HL-60 (cell line): ENCODE measurements around the gene ERCC4.

Source experiments
- POLR2AphosphoS5 ChIP-seq: IDR thresholded peaks from 2 replicates; pipeline ENCODE4 v1.6.1; 2012; ENCODE audit warnings: low read depth
- TF ChIP-seq, protein P1 (sequence below): IDR thresholded peaks from one replicate; pipeline ENCODE4 v1.5.1; 2011; ENCODE audit warnings: low read length, control low read depth, inconsistent platforms; ENCODE audit not compliant: insufficient read depth

DNA sequence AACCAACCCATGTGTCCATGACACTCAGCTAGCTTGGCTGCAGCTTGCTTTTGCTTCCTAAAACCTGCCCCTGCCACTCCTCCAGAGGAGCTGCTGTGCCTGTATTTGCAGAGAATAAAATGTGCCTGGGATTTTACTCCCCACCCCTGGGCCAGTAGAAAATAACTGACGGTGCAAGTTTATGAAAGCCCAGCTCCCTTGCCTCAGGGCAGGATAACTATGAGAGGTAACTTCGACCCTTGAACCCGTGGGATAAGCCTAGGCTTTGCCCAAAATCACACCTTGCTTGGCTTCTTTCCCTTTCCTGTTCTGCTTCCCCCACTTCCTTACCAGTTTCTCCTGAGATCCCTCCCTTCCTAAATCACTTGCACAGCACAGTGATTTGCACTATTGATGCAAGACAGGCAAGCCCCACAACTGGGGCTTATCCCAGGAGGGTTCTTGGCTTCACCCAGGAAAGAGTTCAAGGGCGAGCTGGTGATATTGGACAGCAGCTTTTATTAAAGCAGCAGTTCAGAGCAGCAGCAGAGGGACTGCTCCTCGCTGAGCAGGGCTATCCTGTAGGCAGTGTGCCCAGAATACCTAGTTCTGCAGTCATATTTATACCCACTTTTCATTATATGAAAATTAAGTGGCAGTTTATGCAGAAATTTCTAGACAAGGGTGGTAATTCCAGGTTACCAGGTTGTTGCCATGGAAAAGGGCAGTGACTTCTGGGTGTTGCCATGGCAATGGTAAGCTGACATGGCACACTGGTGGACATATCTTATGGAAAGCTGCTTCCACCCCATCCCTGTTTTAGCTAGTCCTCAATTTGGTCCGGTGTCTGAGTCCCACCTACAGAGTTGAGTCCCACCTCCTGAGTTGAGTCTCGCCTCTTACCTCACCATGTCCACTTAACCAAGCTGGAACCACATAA, 6.3 kb upstream of the ERCC4 start:
- TF ChIP-seq, protein P1, sequence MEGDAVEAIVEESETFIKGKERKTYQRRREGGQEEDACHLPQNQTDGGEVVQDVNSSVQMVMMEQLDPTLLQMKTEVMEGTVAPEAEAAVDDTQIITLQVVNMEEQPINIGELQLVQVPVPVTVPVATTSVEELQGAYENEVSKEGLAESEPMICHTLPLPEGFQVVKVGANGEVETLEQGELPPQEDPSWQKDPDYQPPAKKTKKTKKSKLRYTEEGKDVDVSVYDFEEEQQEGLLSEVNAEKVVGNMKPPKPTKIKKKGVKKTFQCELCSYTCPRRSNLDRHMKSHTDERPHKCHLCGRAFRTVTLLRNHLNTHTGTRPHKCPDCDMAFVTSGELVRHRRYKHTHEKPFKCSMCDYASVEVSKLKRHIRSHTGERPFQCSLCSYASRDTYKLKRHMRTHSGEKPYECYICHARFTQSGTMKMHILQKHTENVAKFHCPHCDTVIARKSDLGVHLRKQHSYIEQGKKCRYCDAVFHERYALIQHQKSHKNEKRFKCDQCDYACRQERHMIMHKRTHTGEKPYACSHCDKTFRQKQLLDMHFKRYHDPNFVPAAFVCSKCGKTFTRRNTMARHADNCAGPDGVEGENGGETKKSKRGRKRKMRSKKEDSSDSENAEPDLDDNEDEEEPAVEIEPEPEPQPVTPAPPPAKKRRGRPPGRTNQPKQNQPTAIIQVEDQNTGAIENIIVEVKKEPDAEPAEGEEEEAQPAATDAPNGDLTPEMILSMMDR, result no peak
- TF ChIP-seq POLR2AphosphoS5, result no peak
